Endothelial cell (in vitro differentiated cells): ENCODE data around the gene ZDHHC18. TPM values are rescaled to one million over a fixed set of nuclear protein-coding genes. Genes with fewer than 3 reads are reported as not detected.

ENCODE experiments used
- DNase-seq: peaks from one replicate; pipeline ENCODE4 v3.0.0; 2021; ENCODE audit warnings: low spot score
- H3K27ac Mint-ChIP-seq: one replicate; pipeline ENCODE4 v1.8.0; 2021; ENCODE audit warnings: mixed read lengths, inconsistent platforms; ENCODE audit not compliant: unreplicated experiment
- H3K27me3 Mint-ChIP-seq: one replicate; pipeline ENCODE4 v1.8.0; 2021; ENCODE audit warnings: mild to moderate bottlenecking, moderate library complexity, mixed read lengths, inconsistent platforms; ENCODE audit not compliant: unreplicated experiment
- H3K36me3 Mint-ChIP-seq: one replicate; pipeline ENCODE4 v1.8.0; 2021; ENCODE audit warnings: mild to moderate bottlenecking, low read depth, mixed read lengths, inconsistent platforms; ENCODE audit not compliant: unreplicated experiment
- H3K4me1 Mint-ChIP-seq: one replicate; pipeline ENCODE4 v1.8.0; 2021; ENCODE audit warnings: mild to moderate bottlenecking, mixed read lengths, inconsistent platforms; ENCODE audit not compliant: unreplicated experiment
- H3K4me3 Mint-ChIP-seq: one replicate; pipeline ENCODE4 v1.8.0; 2021; ENCODE audit warnings: mild to moderate bottlenecking, mixed read lengths, inconsistent platforms; ENCODE audit not compliant: unreplicated experiment
- H3K9me3 Mint-ChIP-seq: one replicate; pipeline ENCODE4 v1.8.0; 2021; ENCODE audit warnings: mixed read lengths, inconsistent platforms; ENCODE audit not compliant: unreplicated experiment
- total RNA-seq: library from RNA; stranded (reverse); fragmentation: NEBNext Ultra II Directional; extraction: Animal tissue kit (Norgen Biotek cat#: 25700); gene quantifications from one replicate; pipeline ENCODE4 v1.2.1, GENCODE V29; 2021; ENCODE audit not compliant: unreplicated experiment
- TF ChIP-seq, protein P1 (sequence below): fragments of 200-600 bp; sonication (generic); IDR thresholded peaks from one replicate; pipeline ENCODE4 v1.5.0; 2021; ENCODE audit warnings: antibody characterized with exemption; ENCODE audit not compliant: unreplicated experiment

Gene ZDHHC18
- total RNA-seq, 1 donor from 2014 or later, result 32.4 TPM

GRCh38 chr1:26857473-26858060 is 31.1 kb downstream of the ZDHHC18 start:
- H3K9me3 Mint-ChIP-seq, result no peaks in the 10 kb centered on the region
- peaks cover 7% of the 10 kb centered on the region for H3K36me3 Mint-ChIP-seq
- no peak for DNase-seq
- H3K27me3 Mint-ChIP-seq, result peaks cover 11% of the 10 kb centered on the region
- no peak overlapping the region for H3K4me3 Mint-ChIP-seq
- H3K4me1 Mint-ChIP-seq, result no peaks in the 10 kb centered on the region
- TF ChIP-seq, protein P1, sequence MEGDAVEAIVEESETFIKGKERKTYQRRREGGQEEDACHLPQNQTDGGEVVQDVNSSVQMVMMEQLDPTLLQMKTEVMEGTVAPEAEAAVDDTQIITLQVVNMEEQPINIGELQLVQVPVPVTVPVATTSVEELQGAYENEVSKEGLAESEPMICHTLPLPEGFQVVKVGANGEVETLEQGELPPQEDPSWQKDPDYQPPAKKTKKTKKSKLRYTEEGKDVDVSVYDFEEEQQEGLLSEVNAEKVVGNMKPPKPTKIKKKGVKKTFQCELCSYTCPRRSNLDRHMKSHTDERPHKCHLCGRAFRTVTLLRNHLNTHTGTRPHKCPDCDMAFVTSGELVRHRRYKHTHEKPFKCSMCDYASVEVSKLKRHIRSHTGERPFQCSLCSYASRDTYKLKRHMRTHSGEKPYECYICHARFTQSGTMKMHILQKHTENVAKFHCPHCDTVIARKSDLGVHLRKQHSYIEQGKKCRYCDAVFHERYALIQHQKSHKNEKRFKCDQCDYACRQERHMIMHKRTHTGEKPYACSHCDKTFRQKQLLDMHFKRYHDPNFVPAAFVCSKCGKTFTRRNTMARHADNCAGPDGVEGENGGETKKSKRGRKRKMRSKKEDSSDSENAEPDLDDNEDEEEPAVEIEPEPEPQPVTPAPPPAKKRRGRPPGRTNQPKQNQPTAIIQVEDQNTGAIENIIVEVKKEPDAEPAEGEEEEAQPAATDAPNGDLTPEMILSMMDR, result no peak
- H3K27ac Mint-ChIP-seq, result no peak overlapping the region

DNA sequence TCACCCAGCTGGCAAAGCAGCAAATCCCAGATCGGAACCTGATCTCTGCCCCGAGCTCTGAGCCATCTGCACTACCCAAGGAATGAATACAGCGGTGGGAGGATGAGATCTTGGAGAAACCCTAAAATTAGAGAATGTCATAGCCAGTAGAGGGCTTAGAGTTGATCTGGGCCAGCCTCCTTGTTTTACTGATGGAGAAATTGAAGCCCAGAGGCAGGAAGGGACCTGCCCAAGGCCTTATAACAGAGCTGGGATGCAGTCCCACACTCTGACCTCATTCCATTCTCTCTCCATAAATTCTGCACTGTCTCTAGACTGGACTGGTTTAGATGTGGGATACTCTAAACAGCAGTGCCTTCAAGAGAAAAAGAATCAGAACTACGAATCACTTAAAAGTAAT is 31.7 kb downstream of the ZDHHC18 start:
- H3K4me1 Mint-ChIP-seq, result no peaks in the 10 kb centered on the region

GRCh38 chr1:26858891-26859640 is 32.6 kb downstream of the ZDHHC18 start:
- peaks cover 11% of the 10 kb centered on the region for H3K27me3 Mint-ChIP-seq
- no peak overlapping the region for H3K4me3 Mint-ChIP-seq
- H3K4me1 Mint-ChIP-seq, result peaks cover under 1% of the 10 kb centered on the region
- H3K27ac Mint-ChIP-seq, result no peak overlapping the region
- H3K9me3 Mint-ChIP-seq, result no peaks in the 10 kb centered on the region
- peaks cover 7% of the 10 kb centered on the region for H3K36me3 Mint-ChIP-seq
- no peak for DNase-seq
- TF ChIP-seq, protein P1, result no peak

More for the DNA sequence above, 31.7 kb downstream of the ZDHHC18 start:
- Mint-ChIP-seq H3K27ac (no peak overlapping the region), H3K9me3 (no peaks in the 10 kb centered on the region), H3K27me3 (peaks cover 11% of the 10 kb centered on the region), H3K4me3 (no peak overlapping the region), H3K36me3 (peaks cover 7% of the 10 kb centered on the region)
- DNase-seq, result no peak
- TF ChIP-seq, protein P1, result no peak

DNA sequence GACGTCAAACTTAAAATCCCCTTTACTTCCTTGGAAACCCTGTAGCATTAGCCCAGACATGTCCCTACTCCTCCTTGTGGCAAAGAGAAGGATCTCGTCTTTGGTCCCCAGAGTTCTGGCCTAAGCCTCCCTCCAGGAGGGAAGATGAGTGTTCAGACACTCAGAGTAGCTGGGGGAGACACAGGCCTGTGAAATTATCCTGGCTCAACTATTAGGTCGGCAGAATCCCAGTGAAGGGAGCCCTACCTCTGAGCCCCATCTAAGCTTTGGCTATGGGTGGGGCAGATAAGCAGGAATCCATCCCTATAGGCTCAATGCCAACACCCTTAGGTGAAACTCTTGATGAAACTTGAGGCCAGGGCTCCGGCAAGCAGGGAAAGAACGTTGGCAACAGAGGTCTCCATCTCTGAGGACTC is 34.8 kb downstream of the ZDHHC18 start:
- Mint-ChIP-seq H3K27ac (no peak overlapping the region), H3K4me3 (no peak overlapping the region), H3K4me1 (peaks cover 7% of the 10 kb centered on the region), H3K36me3 (peaks cover 1% of the 10 kb centered on the region), H3K27me3 (peaks cover 16% of the 10 kb centered on the region), H3K9me3 (no peaks in the 10 kb centered on the region)
- DNase-seq, result no peak
- TF ChIP-seq, protein P1, result no peak

DNA sequence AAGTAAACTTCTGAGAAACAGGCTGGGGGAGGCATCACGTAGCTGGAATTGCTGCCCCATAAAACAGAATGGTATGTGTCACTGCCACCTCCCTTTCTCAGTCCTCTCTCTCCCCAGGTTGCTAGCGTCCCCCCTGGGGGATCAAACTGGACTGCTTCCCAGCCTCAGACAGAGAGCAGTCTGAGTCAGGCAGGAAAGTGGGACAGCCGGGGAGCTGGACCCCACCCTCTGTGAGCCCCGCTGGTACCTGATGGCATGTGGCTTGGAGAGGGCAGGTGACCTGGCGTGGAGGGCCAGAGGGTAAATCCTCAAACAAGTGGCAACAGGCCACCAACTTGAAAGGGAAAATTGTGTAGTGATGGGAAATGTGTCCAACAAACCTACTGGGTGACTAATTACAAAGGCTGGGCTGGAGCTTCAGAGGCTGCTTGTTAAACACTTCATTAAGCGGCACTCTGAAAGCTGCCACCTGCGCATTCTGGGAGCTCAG is 35.4 kb downstream of the ZDHHC18 start:
- no peak overlapping the region for H3K27ac Mint-ChIP-seq
- no peak overlapping the region for H3K4me3 Mint-ChIP-seq
- DNase-seq, result no peak
- H3K36me3 Mint-ChIP-seq, result no peaks in the 10 kb centered on the region
- H3K27me3 Mint-ChIP-seq, result peaks cover 13% of the 10 kb centered on the region
- H3K4me1 Mint-ChIP-seq, result peaks cover 7% of the 10 kb centered on the region
- H3K9me3 Mint-ChIP-seq, result no peaks in the 10 kb centered on the region
- TF ChIP-seq, protein P1, result no peak
